HG03558 (cell line): Measurements from ENCODE around the gene TNKS2.
"Not testable (repeated sequence)": the region's sequence is repeated elsewhere in the genome, so short reads cannot be mapped to it uniquely, and the experiment has no call there.

ENCODE experiments used
- ATAC-seq: cut with Tn5 transposase; IDR thresholded peaks from one replicate; pipeline ENCODE4 v1.9.1; 2021; ENCODE audit warnings: moderate number of reproducible peaks; ENCODE audit not compliant: unreplicated experiment; ENCODE audit errors: extremely low read depth

Gene TNKS2

GRCh38 chr10:91864099-91864498, 65.9 kb downstream of the TNKS2 start:
- ATAC-seq: no peak

GRCh38 chr10:91864744-91865143, 66.5 kb downstream of the TNKS2 start:
- ATAC-seq: no peak

- ATAC-seq: no peak
These were observed 67.4 kb downstream of the TNKS2 start for GRCh38 chr10:91865562-91866081.

DNA sequence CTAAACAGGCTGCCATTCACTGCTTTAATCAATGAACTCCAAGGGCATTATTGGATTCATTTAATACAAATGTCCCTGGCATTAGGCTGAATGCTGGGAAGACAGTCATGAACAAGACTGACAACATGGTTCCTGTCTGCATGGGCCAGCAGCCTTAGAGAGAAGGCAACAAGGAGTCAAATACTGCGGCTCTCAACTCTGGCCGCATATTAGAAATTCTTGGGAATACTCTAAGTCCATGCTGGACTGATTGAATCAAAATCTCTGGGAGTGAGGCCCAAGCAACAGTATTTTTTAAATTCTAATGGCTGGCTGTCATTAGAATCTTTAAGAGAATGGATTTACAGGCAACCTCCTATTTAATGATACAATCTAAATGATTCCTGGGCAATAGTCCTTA, 76.9 kb downstream of the TNKS2 start:
- ATAC-seq: no peak

DNA sequence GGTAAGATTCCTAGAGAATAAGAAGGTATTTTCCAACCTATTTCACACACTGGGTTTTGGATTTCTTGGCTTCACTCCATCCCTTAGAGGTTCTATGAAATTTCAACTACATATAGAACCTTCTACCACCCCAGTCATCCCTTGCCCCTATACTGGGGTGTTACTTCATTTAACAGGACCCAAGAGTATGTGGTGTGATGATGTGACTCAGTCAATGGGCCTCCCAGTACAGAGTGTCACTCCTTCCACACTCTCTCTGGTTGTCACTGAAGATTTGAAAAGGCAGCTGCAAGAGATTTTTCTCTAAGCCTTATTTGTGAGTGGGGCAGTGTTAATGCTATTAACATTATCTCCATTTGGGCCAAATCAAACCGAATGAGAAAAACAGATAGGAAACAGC, 77.6 kb downstream of the TNKS2 start:
- ATAC-seq: no peak

DNA sequence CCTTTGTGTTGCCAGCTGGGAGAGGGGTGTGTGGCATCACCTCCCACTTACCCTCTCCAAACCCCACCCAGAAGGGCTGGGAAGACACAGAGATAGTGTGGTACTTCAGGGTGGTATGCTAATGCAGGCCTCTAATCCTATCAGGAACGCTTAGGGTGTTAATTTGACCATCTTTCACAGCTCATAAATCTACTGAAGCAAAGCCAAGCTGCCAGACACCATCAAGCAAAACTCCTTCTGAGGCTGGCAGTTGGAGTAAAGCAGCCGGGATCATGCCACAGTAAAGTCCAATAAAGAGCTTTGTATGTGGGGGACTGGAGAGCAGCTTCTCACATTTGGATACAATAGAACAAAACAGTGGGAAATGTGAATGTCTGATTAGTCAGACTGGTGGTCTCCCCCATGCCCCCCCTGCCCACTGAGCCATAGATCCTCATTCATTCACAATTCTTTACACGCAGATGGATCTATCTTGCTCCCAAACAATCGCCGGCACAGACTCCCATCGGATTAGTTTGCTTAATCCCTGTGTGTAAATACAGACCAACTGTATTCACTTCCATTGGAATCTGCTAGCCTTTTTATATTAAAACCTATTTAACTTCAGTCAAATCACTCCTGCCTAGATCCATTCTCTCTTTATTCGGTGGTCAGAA, 81.4 kb downstream of the TNKS2 start:
- no peak for ATAC-seq

DNA sequence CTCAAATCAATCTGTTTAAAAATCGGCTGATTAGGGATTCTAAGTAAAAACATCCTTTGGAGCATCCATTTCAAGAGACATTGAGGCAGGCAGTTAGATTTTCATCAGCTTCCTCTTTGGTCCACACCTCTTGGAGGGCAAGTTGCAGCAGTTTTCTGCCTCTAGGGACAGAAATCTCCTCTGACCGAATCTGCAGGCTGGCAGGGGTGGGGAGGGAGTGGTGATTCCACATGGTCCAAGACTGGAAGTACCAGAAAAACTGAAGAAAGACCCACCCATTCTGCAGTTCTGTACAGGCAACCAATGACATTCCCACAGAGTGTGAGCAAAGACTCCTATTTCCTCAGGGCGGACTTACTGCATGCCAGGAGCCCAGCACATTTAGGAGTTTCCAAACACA, 82.1 kb downstream of the TNKS2 start:
- no peak for ATAC-seq

- no peak for ATAC-seq
These were observed 85.6 kb downstream of the TNKS2 start for GRCh38 chr10:91883549-91884444.

DNA sequence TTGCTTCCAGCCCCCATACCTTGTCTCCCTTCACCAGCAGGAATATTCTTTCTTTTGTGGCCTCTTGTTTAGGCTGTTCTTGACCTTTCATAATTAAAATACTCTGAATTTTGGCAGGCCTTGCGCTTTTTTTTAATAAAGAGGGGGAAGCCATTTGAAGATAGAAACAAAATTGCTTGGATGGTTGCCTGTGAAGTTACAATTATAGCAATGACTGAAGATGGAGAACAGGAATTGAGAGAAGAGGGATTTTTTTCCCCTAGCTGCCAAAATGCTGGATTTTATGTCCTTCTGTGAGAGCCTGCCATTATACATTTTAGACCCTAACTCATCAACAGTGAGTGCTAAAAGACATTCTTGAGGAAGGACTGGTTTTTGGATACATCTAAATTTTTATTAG, 86.3 kb downstream of the TNKS2 start:
- no peak for ATAC-seq

- no peak for ATAC-seq
These were observed 87.3 kb downstream of the TNKS2 start for GRCh38 chr10:91885362-91886079.

GRCh38 chr10:91886954-91887271, 88.7 kb downstream of the TNKS2 start:
- no peak for ATAC-seq

DNA sequence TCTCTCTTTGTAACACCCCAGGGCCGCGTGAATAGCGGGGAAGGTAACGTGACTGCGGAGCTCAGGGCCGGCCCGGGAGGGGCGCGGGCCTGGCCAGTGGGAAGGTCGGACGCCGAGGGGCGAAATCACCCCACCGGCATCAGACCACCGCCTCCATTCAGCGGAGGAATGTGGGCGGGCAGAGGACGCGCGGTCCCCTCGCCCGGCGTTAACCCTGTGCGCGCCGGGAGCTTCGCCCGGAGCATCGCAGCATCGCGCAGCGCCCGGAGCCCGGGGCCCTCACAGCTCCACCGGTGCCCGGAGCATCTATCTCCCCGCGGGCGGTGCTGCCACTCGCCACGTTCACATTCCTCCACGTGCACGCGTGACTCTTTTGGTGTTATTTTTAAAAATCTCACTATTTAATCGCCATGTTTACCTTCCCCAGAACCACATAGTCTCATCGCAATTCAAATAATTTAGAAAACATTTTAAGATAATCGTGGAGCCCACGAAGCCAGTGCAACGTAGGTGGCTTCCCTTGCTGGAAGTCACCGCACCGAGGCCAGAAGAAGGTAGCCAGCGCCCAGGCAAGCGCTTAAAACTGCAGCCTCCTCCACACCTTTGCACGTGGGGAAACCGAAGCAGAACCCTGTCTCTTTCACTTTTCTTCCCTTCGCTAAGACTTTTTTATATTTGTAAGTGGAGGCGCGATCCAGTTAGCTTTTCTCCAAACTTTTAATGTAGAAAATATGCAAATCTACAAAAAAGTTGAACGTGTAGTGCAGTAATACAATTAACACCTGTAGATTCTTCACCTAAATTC, 89.2 kb downstream of the TNKS2 start:
- no peak for ATAC-seq

GRCh38 chr10:91891125-91892001, 93.1 kb downstream of the TNKS2 start:
- ATAC-seq: no peak

- ATAC-seq: no peak
These were observed 94.8 kb downstream of the TNKS2 start for GRCh38 chr10:91893051-91893450.

- not testable (repeated sequence) for ATAC-seq
These were observed 96.0 kb downstream of the TNKS2 start for GRCh38 chr10:91894261-91894685.

GRCh38 chr10:91896212-91896756, 98.1 kb downstream of the TNKS2 start:
- ATAC-seq: no peak

- ATAC-seq: no peak
These were observed 99.2 kb downstream of the TNKS2 start for GRCh38 chr10:91897421-91897820.

DNA sequence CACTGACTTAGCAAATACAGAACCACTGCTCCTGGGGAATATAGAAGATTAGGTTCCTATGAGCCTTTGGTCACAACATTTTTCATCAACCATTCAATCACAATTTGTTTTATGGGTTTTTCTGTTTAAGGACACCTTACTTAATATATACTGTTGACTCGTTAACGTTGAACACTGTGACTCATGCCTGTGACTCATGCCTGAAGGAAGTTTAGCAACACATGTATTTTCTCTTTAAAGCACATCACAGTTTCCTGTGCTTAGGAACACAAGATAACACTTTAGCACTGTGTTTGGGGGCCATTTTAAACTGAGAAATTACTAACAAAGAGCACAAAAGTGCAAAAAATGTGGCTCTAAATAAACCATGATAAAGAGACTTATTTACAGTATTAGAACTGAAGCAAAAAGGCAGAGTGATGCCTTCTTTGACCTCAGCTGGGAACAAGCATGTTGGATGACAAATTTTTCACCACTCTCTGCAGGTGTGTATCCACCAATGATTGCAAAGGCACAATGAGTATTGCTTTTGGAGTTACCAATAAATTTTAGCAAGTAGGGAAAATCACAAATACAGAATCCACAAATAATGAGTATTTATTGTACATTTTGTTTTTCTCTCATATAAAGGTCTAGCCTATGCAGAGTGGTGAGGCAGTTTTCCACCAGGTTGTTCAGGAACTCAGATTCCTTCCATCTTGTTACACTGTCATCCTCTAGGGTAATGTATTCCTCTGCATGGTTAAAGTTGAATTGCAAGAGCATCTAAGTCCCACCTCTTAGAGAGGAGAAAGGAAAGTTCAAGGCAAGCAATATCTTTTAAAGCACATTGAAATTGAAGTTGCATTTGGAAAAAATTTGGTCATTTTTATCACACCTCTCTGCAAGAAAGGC, 103.8 kb downstream of the TNKS2 start:
- ATAC-seq: no peak
